ENCODE data around the gene OR6F1.
"Not testable (repeated sequence)": the region's sequence is repeated elsewhere in the genome, so short reads cannot be mapped to it uniquely, and the experiment has no call there.

GRCh38 chr1:247754311-247754710 is 37.9 kb upstream of the OR6F1 start:
- TF ChIP-seq CTCF, POLR2A (IDR thresholded peaks at IDR 0.05): not testable (repeated sequence)

All from body of pancreas (tissue), 4 donors.